Type B pancreatic cell (in vitro differentiated cells): Measurements from ENCODE around the gene RBKS. TPM values are rescaled to one million over a fixed set of nuclear protein-coding genes. Genes with fewer than 3 reads are reported as not detected.
A peak's percentile ranks its signal among the peaks of the same experiment; 100 is the strongest.

Experiments
- DNase-seq: peaks from one replicate; pipeline ENCODE4 v3.0.0; 2021; ENCODE audit warnings: mixed read lengths; ENCODE audit not compliant: unreplicated experiment; ENCODE audit errors: extremely low spot score
- H3K27ac Mint-ChIP-seq: 2 replicates; pipeline ENCODE4 v1.8.0; 2021; ENCODE audit warnings: mild to moderate bottlenecking, mixed read lengths
- H3K27me3 Mint-ChIP-seq: 2 replicates; pipeline ENCODE4 v1.8.0; 2021; ENCODE audit warnings: mixed read lengths
- H3K36me3 Mint-ChIP-seq: 2 replicates; pipeline ENCODE4 v1.8.0; 2021; ENCODE audit warnings: mixed read lengths
- H3K4me1 Mint-ChIP-seq: one replicate; pipeline ENCODE4 v1.8.0; 2021; ENCODE audit warnings: mixed read lengths; ENCODE audit not compliant: unreplicated experiment
- H3K4me3 Mint-ChIP-seq: 2 replicates; pipeline ENCODE4 v1.8.0; 2021; ENCODE audit warnings: mild to moderate bottlenecking, mixed read lengths
- H3K9me3 Mint-ChIP-seq: 2 replicates; pipeline ENCODE4 v1.8.0; 2021; ENCODE audit warnings: mixed read lengths
- total RNA-seq: library from RNA; stranded (reverse); gene quantifications from 2 replicates; pipeline ENCODE4 v1.2.1, GENCODE V29; 2021; ENCODE audit warnings: low replicate concordance
- TF ChIP-seq, protein P1 (sequence below): fragments of 200-600 bp; sonication (generic); conservative IDR thresholded peaks from 2 replicates; pipeline ENCODE4 v1.5.0; 2021; ENCODE audit warnings: antibody characterized with exemption, mild to moderate bottlenecking

The RBKS gene
- total RNA-seq, 1 donor from 2014 or later: 2.6 TPM

GRCh38 chr2:27736890-27737204 is 153.3 kb downstream of the RBKS start:
- TF ChIP-seq, protein P1, sequence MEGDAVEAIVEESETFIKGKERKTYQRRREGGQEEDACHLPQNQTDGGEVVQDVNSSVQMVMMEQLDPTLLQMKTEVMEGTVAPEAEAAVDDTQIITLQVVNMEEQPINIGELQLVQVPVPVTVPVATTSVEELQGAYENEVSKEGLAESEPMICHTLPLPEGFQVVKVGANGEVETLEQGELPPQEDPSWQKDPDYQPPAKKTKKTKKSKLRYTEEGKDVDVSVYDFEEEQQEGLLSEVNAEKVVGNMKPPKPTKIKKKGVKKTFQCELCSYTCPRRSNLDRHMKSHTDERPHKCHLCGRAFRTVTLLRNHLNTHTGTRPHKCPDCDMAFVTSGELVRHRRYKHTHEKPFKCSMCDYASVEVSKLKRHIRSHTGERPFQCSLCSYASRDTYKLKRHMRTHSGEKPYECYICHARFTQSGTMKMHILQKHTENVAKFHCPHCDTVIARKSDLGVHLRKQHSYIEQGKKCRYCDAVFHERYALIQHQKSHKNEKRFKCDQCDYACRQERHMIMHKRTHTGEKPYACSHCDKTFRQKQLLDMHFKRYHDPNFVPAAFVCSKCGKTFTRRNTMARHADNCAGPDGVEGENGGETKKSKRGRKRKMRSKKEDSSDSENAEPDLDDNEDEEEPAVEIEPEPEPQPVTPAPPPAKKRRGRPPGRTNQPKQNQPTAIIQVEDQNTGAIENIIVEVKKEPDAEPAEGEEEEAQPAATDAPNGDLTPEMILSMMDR: no peak
- Mint-ChIP-seq H3K27me3 (peaks cover 12% of the 10 kb centered on the region), H3K36me3 (no peaks in the 10 kb centered on the region), H3K27ac (no peak overlapping the region), H3K9me3 (peaks cover 8% of the 10 kb centered on the region), H3K4me3 (no peak overlapping the region), H3K4me1 (peaks cover 12% of the 10 kb centered on the region)
- no peak for DNase-seq

GRCh38 chr2:27736031-27736889 is 153.9 kb downstream of the RBKS start:
- H3K27me3 Mint-ChIP-seq: peaks cover 12% of the 10 kb centered on the region
- H3K27ac Mint-ChIP-seq: no peak overlapping the region
- no peaks in the 10 kb centered on the region for H3K36me3 Mint-ChIP-seq
- H3K4me3 Mint-ChIP-seq: no peak overlapping the region
- peaks cover 12% of the 10 kb centered on the region for H3K4me1 Mint-ChIP-seq
- TF ChIP-seq, protein P1: no peak
- peaks cover 8% of the 10 kb centered on the region for H3K9me3 Mint-ChIP-seq
- DNase-seq: no peak

DNA sequence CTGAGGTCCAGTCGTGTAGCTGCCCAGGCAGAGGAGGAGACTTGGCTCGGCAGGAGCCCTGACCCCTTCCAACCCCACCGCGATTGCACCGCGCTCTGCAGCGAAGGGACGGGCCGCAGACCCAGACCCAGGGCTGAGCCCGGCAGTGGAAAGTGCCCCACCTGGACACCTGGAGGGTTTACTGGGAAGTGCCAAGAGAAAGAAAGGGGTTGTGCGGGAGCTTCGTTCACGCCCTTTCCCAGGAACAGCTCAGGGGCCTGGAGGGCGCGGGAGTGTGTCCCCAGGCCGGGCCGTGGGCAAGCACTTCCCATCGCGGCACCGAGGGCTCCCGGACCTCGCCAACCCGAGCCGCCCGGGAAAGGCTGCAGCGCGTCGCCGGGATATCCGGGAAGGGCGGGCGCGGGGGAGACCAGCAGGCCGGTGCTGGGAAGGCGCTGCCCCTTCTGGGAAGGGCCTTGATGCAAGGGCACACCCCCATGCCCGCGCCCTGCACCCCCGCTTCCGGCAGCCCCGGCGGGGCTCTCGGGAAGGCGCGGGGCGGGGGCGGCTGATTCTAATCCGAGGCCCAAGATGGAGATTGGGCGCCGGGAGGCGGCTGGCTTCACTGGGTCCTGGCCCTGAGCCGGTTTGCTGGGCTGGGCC is 154.8 kb downstream of the RBKS start:
- DNase-seq: no peak
- H3K27ac Mint-ChIP-seq: no peak overlapping the region

GRCh38 chr2:27734305-27734704 is 155.9 kb downstream of the RBKS start:
- H3K9me3 Mint-ChIP-seq: peaks cover 4% of the 10 kb centered on the region
- TF ChIP-seq, protein P1: no peak
- H3K27ac Mint-ChIP-seq: no peak overlapping the region
- peaks cover 12% of the 10 kb centered on the region for H3K27me3 Mint-ChIP-seq
- H3K4me1 Mint-ChIP-seq: peaks cover 17% of the 10 kb centered on the region
- no peaks in the 10 kb centered on the region for H3K36me3 Mint-ChIP-seq
- H3K4me3 Mint-ChIP-seq: no peak overlapping the region
- no peak for DNase-seq

More for the DNA sequence above, 154.8 kb downstream of the RBKS start:
- peak overlapping the region; percentile 67 for H3K4me3 Mint-ChIP-seq
- H3K36me3 Mint-ChIP-seq: no peaks in the 10 kb centered on the region
- TF ChIP-seq, protein P1: peak; percentile 21
- H3K4me1 Mint-ChIP-seq: peaks cover 12% of the 10 kb centered on the region
- peaks cover 4% of the 10 kb centered on the region for H3K9me3 Mint-ChIP-seq
- H3K27me3 Mint-ChIP-seq: peaks cover 12% of the 10 kb centered on the region

Other genes starting within 250 kb of the RBKS start
- gene SUPT7L, start 226.8 kb downstream of the RBKS start, total RNA-seq: 31.4 and 39.8 TPM in 2 replicates
- gene SLC4A1AP, start 226.5 kb downstream of the RBKS start, total RNA-seq: 17.7 and 20.7 TPM in 2 replicates
- 54.6 and 63.4 TPM in 2 replicates for gene MRPL33, start 118.7 kb downstream of the RBKS start, total RNA-seq
- 26.1 and 30.4 TPM in 2 replicates for gene BABAM2, start 342 bp upstream of the RBKS start, total RNA-seq